Thyroid gland (tissue), 4 donors: ENCODE measurements around the gene CIZ1. TPM values are rescaled to one million over a fixed set of nuclear protein-coding genes. Genes with fewer than 3 reads are reported as not detected.

Source experiments
- DNase-seq, 2 donors: peaks; one replicate each; pipeline ENCODE4 v3.0.0-alpha.2; 2019
- H3K27ac ChIP-seq, 3 donors: fragments of 200-600 bp; sonication (generic); 1 replicate in 2 of 3; 2 replicates in 1 of 3; pipeline ENCODE4 v1.5.1; 2016 to 2019; ENCODE audit warnings: mild to moderate bottlenecking in 1 of 3, moderate library complexity in 1 of 3
- H3K27me3 ChIP-seq: fragments of 200-600 bp; sonication (generic); one replicate; pipeline ENCODE4 v1.5.1; 2019
- H3K36me3 ChIP-seq, 2 donors: fragments of 200-600 bp; sonication (generic); one replicate each; pipeline ENCODE4 v1.5.1; 2016 to 2019
- H3K4me1 ChIP-seq, 2 donors: fragments of 200-600 bp; sonication (generic); one replicate each; pipeline ENCODE4 v1.5.1; 2017 to 2019
- H3K4me3 ChIP-seq, 3 donors: fragments of 200-600 bp; sonication (generic); replicated peaks in 1 of 3; 1 replicate in 2 of 3; 2 replicates in 1 of 3; pipeline ENCODE4 v1.5.1; 2016; ENCODE audit warnings: mild to moderate bottlenecking in 1 of 3
- H3K9me3 ChIP-seq: fragments of 200-600 bp; sonication (generic); one replicate; pipeline ENCODE4 v1.5.1; 2017
- POLR2A ChIP-seq, 2 donors: fragments of 450-650 bp; IDR thresholded peaks; one replicate each; pipeline ENCODE4 v1.6.1; 2017; ENCODE audit warnings: antibody characterized with exemption in 2 of 2, mild to moderate bottlenecking in 2 of 2, moderate library complexity in 1 of 2
- WGBS, 2 donors: methylation state at CpG; one replicate each; pipeline ENCODE4 v1.1.5; 2017; 5-methylcytosine and 5-hydroxymethylcytosine counted together
- intact Hi-C: fragments of 100-400 bp; cut with DNase I; formaldehyde crosslinking; loops from one replicate; pipeline ENCODE4 v1.15.1; 2023
- total RNA-seq, 4 donors: library from RNA; depleted of rRNA; stranded (reverse); fragments of >200 nt; gene quantifications; one replicate each; pipeline ENCODE4 v1.2.3, GENCODE V29; 2016
- TF ChIP-seq, protein P1 (sequence below), 6 experiments: fragments of 200-600 bp in 3 of 6; fragments of 450-650 bp in 3 of 6; sonication (generic) in 3 of 6; IDR thresholded peaks; one replicate each; pipeline ENCODE4 v1.5.1; 2016 to 2019; ENCODE audit warnings: antibody characterized with exemption in 6 of 6, mild to moderate bottlenecking in 2 of 6, inconsistent platforms in 1 of 6, moderate library complexity in 1 of 6

Gene CIZ1
- total RNA-seq, 4 donors from 2014 or later: 47.8 to 58.5 (median 52.7) TPM

DNA sequence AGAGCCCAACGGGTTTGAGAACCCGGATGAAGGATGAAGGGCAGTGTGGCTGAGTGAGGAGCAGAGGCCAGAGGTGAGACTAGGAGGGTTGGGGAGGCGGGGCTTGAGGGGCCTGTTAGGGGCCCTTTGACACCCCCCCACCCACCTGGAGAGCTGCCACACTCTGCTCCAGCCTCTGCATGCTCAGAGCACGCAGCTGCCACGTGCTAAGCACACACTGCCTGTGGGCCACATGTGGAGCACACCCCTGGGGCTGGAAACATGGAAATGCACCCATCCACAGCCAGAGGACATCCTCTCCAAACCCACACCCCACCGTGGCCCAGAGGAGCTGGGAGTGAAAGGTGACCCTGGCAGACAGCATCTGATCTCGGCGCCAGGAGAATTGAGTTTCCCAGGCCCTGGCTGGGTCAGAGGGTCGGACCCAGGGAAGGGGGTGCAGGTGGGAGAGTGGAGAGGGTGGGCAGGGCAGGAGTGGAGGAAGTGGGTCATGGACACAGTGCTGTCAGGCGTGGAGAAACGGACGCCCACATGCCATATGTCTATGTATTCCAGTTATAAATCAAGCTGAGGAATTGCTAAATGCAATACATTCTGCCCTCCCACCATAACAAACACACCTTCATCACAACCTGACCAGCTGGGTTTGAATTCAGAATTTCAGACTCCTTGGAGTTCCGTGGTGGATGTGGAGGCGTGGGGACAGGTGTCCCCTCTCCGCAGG lies 17.7 kb upstream of the CIZ1 start:
- Histone ChIP-seq H3K4me1 (peaks cover 0 to under 1% of the 10 kb centered on the region in 2 donors), H3K9me3 (no peaks in the 10 kb centered on the region), H3K27me3 (peaks cover 4% of the 10 kb centered on the region), H3K36me3 (no peaks in the 10 kb centered on the region), H3K4me3 (no peak overlapping the region), H3K27ac (no peak overlapping the region)
- TF ChIP-seq POLR2A (IDR thresholded peaks at IDR 0.05): no peak
- TF ChIP-seq, protein P1, sequence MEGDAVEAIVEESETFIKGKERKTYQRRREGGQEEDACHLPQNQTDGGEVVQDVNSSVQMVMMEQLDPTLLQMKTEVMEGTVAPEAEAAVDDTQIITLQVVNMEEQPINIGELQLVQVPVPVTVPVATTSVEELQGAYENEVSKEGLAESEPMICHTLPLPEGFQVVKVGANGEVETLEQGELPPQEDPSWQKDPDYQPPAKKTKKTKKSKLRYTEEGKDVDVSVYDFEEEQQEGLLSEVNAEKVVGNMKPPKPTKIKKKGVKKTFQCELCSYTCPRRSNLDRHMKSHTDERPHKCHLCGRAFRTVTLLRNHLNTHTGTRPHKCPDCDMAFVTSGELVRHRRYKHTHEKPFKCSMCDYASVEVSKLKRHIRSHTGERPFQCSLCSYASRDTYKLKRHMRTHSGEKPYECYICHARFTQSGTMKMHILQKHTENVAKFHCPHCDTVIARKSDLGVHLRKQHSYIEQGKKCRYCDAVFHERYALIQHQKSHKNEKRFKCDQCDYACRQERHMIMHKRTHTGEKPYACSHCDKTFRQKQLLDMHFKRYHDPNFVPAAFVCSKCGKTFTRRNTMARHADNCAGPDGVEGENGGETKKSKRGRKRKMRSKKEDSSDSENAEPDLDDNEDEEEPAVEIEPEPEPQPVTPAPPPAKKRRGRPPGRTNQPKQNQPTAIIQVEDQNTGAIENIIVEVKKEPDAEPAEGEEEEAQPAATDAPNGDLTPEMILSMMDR (IDR thresholded peaks at IDR 0.05): no peak
- WGBS, 2 donors: 76 to 79% methylated on average over 14 to 15 of the region's 15 CpGs
- no peak for DNase-seq
- intact Hi-C loops: no loop called here

GRCh38 chr9:128208386-128208785 lies 17.0 kb upstream of the CIZ1 start:
- 88 to 89% methylated on average over 7 of the region's 7 CpGs for WGBS, 2 donors
- DNase-seq: no peak
- TF ChIP-seq POLR2A (IDR thresholded peaks at IDR 0.05): no peak
- TF ChIP-seq, protein P1 (IDR thresholded peaks at IDR 0.05): no peak
- H3K4me3 ChIP-seq: no peak overlapping the region
- H3K27me3 ChIP-seq: peaks cover 7% of the 10 kb centered on the region
- no peaks in the 10 kb centered on the region for H3K36me3 ChIP-seq
- intact Hi-C loops: no loop called here
- no peak overlapping the region for H3K27ac ChIP-seq
- H3K9me3 ChIP-seq: no peaks in the 10 kb centered on the region
- H3K4me1 ChIP-seq: peaks cover 0 to 8% of the 10 kb centered on the region in 2 donors

DNA sequence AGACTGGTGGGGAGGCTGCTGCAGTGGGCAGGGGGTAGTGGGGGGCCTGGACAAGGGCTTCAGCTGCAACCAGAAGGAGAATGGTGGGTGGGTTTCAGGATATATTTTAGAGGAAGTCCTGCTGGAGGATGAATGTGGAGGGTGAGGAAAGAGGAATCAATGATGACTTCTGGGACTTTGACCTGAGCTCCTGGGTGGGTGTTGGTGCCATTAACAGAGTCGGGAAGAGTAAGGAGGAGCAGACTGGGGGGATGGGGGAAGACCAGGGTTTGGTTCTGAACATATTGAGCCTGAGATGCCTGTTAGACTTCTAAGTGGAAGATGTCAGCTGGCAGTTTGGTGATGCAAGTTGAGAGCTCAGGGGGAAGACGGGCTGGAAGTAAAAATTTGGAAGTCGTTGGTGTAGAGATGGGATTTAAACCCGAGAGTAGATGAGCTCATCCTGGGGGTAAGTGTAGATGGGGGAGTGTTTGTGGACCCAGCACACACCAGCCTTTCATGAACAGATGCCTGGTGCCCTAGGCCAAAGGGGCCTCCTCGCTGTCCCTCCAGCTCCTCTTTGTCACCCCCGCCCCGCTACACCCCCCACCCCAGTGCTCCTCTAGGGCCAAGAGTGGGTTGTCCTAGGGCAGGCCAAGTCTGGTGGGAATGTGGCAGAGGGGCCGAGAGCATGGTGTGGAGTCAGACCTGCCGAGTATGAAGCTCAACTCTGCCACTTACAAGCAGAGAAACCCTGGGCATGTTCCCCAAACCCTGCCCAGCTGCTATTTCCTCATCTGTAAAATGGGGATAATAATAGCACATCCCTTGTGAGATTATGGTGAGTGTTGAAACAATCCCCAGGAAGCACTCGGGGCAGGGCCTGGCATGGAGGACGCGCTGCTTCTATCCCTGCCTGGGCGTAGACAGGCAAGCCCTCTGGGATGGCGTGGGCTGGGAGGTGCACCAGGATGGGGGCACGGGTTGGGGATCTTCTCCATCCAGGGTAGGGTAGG lies 15.8 kb upstream of the CIZ1 start:
- H3K27me3 ChIP-seq: peaks cover 7% of the 10 kb centered on the region
- no peaks in the 10 kb centered on the region for H3K9me3 ChIP-seq
- no peak overlapping the region for H3K27ac ChIP-seq
- TF ChIP-seq, protein P1 (IDR thresholded peaks at IDR 0.05): no peak
- TF ChIP-seq POLR2A (IDR thresholded peaks at IDR 0.05): no peak
- 78 to 80% methylated on average over 13 to 15 of the region's 15 CpGs for WGBS, 2 donors
- intact Hi-C loops: no loop called here
- DNase-seq: no peak
- peaks cover 0 to 12% of the 10 kb centered on the region in 2 donors for H3K4me1 ChIP-seq
- no peaks in the 10 kb centered on the region for H3K36me3 ChIP-seq
- no peak overlapping the region for H3K4me3 ChIP-seq

DNA sequence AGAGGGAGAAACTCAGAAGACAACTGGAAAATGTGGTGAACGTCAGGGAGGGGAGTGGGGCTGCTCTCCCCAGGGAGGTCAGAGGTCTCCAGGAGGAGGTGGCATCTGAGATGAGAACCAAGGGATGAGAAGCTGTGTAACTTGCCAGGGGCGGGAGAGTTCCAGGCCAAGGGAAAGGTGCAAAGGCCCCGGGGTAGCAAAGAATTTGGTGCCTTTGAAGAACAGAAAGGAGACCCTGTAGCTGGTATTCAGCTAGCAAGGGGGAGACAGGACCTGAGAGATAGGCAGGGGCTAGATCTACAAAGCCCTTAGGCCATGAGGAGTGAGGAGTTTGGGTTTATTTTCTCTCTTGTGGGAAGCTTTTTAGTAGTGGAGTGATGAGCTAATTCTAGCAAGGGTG lies 15.1 kb upstream of the CIZ1 start:
- TF ChIP-seq, protein P1 (IDR thresholded peaks at IDR 0.05): no peak
- TF ChIP-seq POLR2A (IDR thresholded peaks at IDR 0.05): no peak
- H3K27ac ChIP-seq: no peak overlapping the region

More for the DNA sequence above, 15.1 kb upstream of the CIZ1 start:
- intact Hi-C loops: no loop called here
- H3K4me3 ChIP-seq: no peak overlapping the region
- H3K9me3 ChIP-seq: no peaks in the 10 kb centered on the region
- peaks cover 0 to 12% of the 10 kb centered on the region in 2 donors for H3K4me1 ChIP-seq
- no peak for DNase-seq
- H3K36me3 ChIP-seq: no peaks in the 10 kb centered on the region
- WGBS, 2 donors: 88 to 91% methylated on average over 3 of the region's 3 CpGs
- H3K27me3 ChIP-seq: peaks cover 7% of the 10 kb centered on the region
